NCI-H82 treated with DMSO at 0.1 percent for 48 hours (cell line): ENCODE data around the gene MYEOV.

Experiments
- DNase-seq: peaks from one replicate; lab custom pipeline; 2025; ENCODE audit not compliant: unreplicated experiment; lab: John Stamatoyannopoulos, UW

The MYEOV gene

GRCh38 chr11:69265210-69265609 lies 28.7 kb upstream of the MYEOV start:
- DNase-seq = no peak

DNA sequence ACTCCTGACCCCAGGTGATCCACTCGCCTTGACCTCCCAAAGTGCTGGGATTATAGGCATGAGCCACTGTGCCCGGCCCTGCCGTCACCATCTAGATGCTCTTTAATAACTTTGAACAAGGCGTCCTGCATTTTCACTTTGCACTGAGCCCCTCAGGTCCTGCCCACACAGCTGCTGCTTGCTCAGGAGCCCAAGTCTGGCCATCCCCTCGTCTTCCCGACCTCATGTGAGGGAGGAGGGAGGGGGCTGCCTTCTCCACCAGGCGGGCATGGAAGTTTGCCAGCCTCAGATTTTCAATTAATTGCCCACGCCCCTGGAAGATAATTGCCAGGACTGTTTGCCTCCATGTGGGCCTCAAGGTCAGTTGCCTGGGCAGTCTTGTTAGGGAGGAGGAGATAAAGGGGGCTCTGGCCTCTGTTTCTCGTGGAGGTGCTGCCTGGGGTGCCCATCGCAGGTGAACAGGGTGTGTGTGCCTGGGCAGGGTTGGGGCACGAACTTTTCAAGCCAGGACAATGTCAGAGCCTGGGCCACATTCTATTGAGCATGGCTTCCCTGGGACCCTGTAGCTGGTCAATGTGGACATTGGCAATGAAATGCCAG lies 27.9 kb upstream of the MYEOV start:
- DNase-seq = no peak

GRCh38 chr11:69267395-69267805 lies 26.6 kb upstream of the MYEOV start:
- DNase-seq = no peak

DNA sequence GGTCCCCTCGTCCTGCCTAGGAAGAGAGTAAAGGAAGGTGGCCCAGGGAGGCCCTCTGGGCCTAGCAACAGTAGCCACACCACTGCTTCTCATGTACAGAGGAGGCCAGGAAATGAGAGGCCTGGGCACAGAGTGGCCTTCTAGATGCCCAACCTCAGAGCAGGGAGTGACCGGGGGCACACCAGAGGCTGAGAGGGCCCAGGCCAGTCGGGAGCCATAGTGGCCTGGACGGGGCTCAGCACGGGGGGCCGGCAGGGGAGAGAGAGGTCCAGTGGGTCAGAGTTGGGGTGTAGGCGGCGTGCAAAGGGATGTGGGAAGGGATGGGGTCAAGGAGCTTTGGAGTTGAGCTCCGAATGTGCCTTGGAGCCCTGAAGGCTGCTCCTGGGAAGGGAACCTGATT lies 25.0 kb upstream of the MYEOV start:
- no peak for DNase-seq

GRCh38 chr11:69269388-69269787 lies 24.6 kb upstream of the MYEOV start:
- DNase-seq = no peak

GRCh38 chr11:69269926-69270697 lies 23.8 kb upstream of the MYEOV start:
- DNase-seq = no peak

DNA sequence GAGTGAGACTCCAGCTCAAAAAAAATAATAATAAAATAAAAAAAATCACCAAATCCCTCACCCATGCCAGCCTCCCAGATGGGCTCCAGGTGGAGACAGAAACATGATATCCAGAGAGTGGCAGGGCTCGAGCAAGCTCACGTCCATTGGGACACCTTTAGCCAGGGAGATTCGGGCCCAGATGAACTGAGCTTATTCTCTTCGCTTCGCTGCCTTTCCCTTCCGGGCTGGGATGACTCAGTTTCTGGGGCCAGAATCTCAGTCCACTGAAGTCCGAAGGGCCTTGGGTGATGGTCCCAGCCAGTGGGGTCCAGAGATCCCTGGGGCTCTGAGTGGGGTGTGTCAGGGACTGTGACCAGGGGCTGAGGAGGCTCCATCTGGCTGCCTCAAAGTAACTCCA lies 23.0 kb upstream of the MYEOV start:
- DNase-seq = no peak

DNA sequence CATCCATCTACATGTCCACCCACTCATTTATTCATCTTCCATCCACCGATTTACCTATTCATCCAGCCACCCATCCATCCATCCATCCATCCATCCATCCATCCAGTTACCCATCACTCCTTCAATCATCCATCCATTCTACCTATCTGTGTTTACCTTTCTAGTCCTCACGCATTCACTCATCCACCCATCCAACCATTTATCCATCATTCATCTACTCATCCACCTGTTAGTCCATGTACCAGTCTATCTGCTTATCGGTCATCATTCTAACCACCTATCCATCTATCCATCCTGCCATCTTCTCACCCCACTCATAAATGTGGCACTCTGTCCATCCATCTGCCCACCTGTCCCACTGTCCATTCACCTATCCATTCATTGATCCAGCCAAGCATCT lies 21.9 kb upstream of the MYEOV start:
- no peak for DNase-seq

DNA sequence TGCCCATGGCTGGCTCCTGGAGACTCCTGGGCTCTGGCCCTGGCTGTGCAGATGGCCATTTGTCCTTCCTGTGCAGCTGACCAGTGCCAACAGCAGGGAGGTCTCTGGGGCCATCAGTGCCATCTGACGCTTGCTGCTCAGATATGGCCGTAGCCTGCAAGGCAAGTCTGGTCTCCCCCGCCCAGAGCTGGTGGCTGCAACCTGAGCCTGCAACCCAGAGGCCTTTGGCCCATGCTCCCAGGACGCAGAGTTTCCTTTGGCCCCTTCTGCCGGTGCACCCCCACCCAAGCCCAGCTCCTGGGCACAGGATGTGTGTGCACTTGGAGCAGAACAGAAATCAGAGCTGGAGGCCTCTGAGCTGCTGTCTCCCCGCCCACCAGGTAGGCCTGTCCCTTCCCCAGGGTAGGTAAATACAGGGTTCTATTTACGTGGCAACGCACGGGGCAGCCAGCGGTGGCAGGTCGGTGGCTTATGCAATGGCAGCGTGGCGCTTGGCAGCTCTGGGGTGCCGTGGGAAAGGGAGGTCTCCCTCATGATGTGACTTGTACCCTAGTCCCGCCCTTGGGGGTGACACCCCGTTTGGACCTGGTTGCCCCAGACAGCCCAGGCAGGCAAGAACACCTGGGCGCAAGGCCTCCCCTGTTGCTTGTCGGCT lies 21.0 kb upstream of the MYEOV start:
- no peak for DNase-seq

GRCh38 chr11:69273571-69273970 lies 20.4 kb upstream of the MYEOV start:
- DNase-seq = no peak

GRCh38 chr11:69274531-69275016 lies 19.4 kb upstream of the MYEOV start:
- no peak for DNase-seq

GRCh38 chr11:69275178-69275577 lies 18.8 kb upstream of the MYEOV start:
- DNase-seq = no peak

- DNase-seq = no peak
Observed at GRCh38 chr11:69276165-69276564, 17.8 kb upstream of the MYEOV start.

GRCh38 chr11:69277074-69277809 lies 16.7 kb upstream of the MYEOV start:
- no peak for DNase-seq

- no peak for DNase-seq
Observed at GRCh38 chr11:69278091-69278867, 15.7 kb upstream of the MYEOV start.

- DNase-seq = no peak
Observed at GRCh38 chr11:69280451-69280850, 13.5 kb upstream of the MYEOV start.

GRCh38 chr11:69280994-69281393 lies 13.0 kb upstream of the MYEOV start:
- DNase-seq = no peak

- DNase-seq = no peak
Observed at GRCh38 chr11:69283446-69283845, 10.5 kb upstream of the MYEOV start.

DNA sequence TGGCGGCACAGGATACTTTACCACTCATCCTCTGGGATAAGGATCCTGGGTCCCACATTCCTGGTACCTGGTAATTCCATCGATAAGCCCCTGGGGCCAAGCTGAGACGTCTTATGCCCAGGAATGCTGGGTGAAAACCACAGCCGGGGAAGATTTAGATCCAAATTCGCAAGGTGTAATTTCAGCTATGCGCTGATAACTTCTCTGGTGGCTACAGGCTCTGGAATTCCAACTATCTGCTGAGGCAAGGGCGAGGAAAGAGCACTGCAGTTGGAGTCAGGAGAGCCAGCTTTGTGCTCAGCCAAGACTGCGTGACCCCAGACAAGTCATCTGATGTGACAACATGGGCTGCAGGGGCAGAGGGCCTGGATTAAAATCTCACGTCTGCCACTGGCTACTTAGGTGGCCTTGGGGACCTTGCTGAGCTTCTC lies 9.9 kb upstream of the MYEOV start:
- no peak for DNase-seq

GRCh38 chr11:69285091-69285490 lies 8.9 kb upstream of the MYEOV start:
- no peak for DNase-seq

DNA sequence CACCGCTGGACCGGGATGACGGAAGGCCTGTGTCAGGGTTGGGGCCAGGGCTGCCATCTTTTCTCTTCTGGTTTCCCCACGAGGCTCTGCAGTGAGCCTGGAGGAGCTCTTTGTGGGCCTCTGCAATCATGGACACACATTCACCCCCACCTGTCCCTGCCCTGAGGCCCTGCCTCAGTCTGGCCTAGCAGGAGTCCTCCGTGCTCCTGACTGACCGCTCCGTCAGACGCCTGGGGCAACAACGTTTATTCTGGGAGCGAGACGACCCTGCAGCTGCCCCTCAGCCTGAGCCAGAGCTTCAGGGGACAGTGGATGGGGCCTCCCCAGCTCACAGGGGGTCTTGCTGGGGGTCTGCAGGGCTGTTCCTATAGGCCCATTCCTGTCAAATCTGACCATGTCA lies 8.2 kb upstream of the MYEOV start:
- no peak for DNase-seq
